GM12878 (cell line): ENCODE data around the gene TSHZ1. TPM values are rescaled to one million over a fixed set of nuclear protein-coding genes. Genes with fewer than 3 reads are reported as not detected.
"Not testable (repeated sequence)": the region's sequence is repeated elsewhere in the genome, so short reads cannot be mapped to it uniquely, and the experiment has no call there.

Experiments used
- ATAC-seq: fragments of 200-7000 bp; cut with Tn5 transposase; 3 replicates; pipeline ENCODE4 v1.9.1; 2020; ENCODE audit warnings: mild to moderate bottlenecking, moderate library complexity
- BruUV-seq: library from RNA; stranded (reverse); fragments of 400-500 nt; replicated peaks from 2 replicates; lab custom pipeline; 2021; lab: Mats Ljungman, UMichigan
- CTCF ChIA-PET: fragments of 300-600 bp; sonication (Branson Sonifier 250); formaldehyde crosslinking; extraction: SDS; loops from one replicate; lab custom pipeline; 2021; ENCODE audit warnings: inconsistent platforms; lab: Yijun Ruan, JAX
- POLR2A ChIA-PET: fragments of 350-600 bp; formaldehyde crosslinking; extraction: SDS; loops from one replicate; lab custom pipeline; 2021; ENCODE audit warnings: inconsistent platforms; lab: Charles Lee
- RAD21 ChIA-PET: fragments of 300-600 bp; sonication (Branson Sonifier 250); formaldehyde crosslinking; loops from one replicate; lab custom pipeline; 2023; ENCODE audit warnings: antibody characterized with exemption; ENCODE audit not compliant: unreplicated experiment; lab: Charles Lee
- SMC1A ChIA-PET: fragments of 300-600 bp; sonication (Branson Sonifier 250); formaldehyde crosslinking; loops from one replicate; lab custom pipeline; 2023; ENCODE audit not compliant: unreplicated experiment, uncharacterized antibody; lab: Charles Lee
- DNase-seq: peaks from one replicate; pipeline ENCODE4 v3.0.0-alpha.2; 2011; ENCODE audit warnings: low read depth, low spot score
- FAIRE-seq: peaks from 3 replicates; lab custom pipeline; 2011; peaks lifted over from hg19 to GRCh38; lab: Jason Lieb, UNC
- H2AFZ ChIP-seq: 2 replicates; pipeline ENCODE4 v1.6.0; 2011; ENCODE audit warnings: low read depth, low read length, control low read depth; ENCODE audit not compliant: control insufficient read depth
- H3K27ac ChIP-seq: 2 replicates; pipeline ENCODE4 v1.5.1; 2011; ENCODE audit warnings: control low read depth; ENCODE audit not compliant: control insufficient read depth, insufficient read depth
- H3K27me3 ChIP-seq, 2 experiments: replicated peaks in 1 of 2; 2 replicates each; pipeline versions ENCODE4 v1.6.0 to v1.6.1; 2011; ENCODE audit warnings: low read length in 1 of 2; ENCODE audit not compliant: control insufficient read depth in 2 of 2, insufficient read depth in 2 of 2
- H3K36me3 ChIP-seq, 2 experiments: 2 replicates each; pipeline ENCODE4 v1.5.1; 2011; ENCODE audit warnings: low read length in 1 of 2; ENCODE audit not compliant: control insufficient read depth in 2 of 2, insufficient read depth in 2 of 2
- H3K4me1 ChIP-seq: 2 replicates; pipeline ENCODE4 v1.6.1; 2011; ENCODE audit warnings: mild to moderate bottlenecking, low read length, moderate library complexity, mixed read lengths; ENCODE audit not compliant: control insufficient read depth, insufficient read depth
- H3K4me2 ChIP-seq: 2 replicates; pipeline ENCODE4 v1.6.0; 2011; ENCODE audit warnings: control low read depth; ENCODE audit not compliant: control insufficient read depth, insufficient read depth
- H3K4me3 ChIP-seq: fragments of 200-600 bp; sonication (generic); 2 replicates; pipeline ENCODE4 v1.5.1; 2016
- H3K79me2 ChIP-seq: 2 replicates; pipeline ENCODE4 v1.6.0; 2011; ENCODE audit warnings: low read length; ENCODE audit not compliant: control insufficient read depth, insufficient read depth
- H3K9ac ChIP-seq: 2 replicates; pipeline ENCODE4 v1.8.0; 2011; ENCODE audit warnings: low read length, control low read depth, mixed read lengths; ENCODE audit not compliant: control insufficient read depth, insufficient read depth
- H3K9me3 ChIP-seq: replicated peaks from 3 replicates; pipeline ENCODE4 v1.5.1; 2011; ENCODE audit warnings: mild to moderate bottlenecking, low read length; ENCODE audit not compliant: control insufficient read depth, insufficient read depth
- H4K20me1 ChIP-seq: 2 replicates; pipeline ENCODE4 v1.6.0; 2011; ENCODE audit not compliant: control insufficient read depth, insufficient read depth
- ASH2L ChIP-seq: fragments of 300-600, 200-600 bp; sonication (generic); IDR thresholded peaks from 2 replicates; pipeline ENCODE4 v1.6.1; 2017; ENCODE audit warnings: low read depth, mild to moderate bottlenecking, borderline replicate concordance
- ATF7 ChIP-seq: fragments of 450-650 bp; IDR thresholded peaks from 2 replicates; pipeline ENCODE4 v1.6.1; 2016; ENCODE audit warnings: low read depth, mild to moderate bottlenecking
- BCL11A ChIP-seq: IDR thresholded peaks from 2 replicates; pipeline ENCODE4 v1.6.1; 2011; ENCODE audit warnings: low read depth, low read length
- CBFB ChIP-seq: IDR thresholded peaks from 2 replicates; pipeline ENCODE4 v1.6.1; 2016; ENCODE audit warnings: antibody characterized with exemption, low read depth
- ETV6 ChIP-seq, 2 experiments: fragments of 450-650 bp in 1 of 2; IDR thresholded peaks in 1 of 2; conservative IDR thresholded peaks in 1 of 2; 2 replicates each; pipeline ENCODE4 v1.6.1; 2014; ENCODE audit warnings: antibody characterized with exemption in 1 of 2, borderline replicate concordance in 1 of 2, low read depth in 1 of 2, mild to moderate bottlenecking in 1 of 2, moderate library complexity in 1 of 2
- FOS ChIP-seq: IDR thresholded peaks from 3 replicates; pipeline ENCODE4 v1.6.1; 2011; ENCODE audit warnings: borderline replicate concordance; ENCODE audit not compliant: insufficient read length; ENCODE audit errors: extremely low read depth
- KAT2A ChIP-seq: conservative IDR thresholded peaks from 2 replicates; pipeline ENCODE4 v1.6.1; 2011; ENCODE audit warnings: low read depth, low read length; ENCODE audit not compliant: control insufficient read depth
- LARP7 ChIP-seq: fragments of 450-650 bp; IDR thresholded peaks from 2 replicates; pipeline ENCODE4 v1.6.1; 2017; ENCODE audit warnings: mild to moderate bottlenecking
- POLR2AphosphoS5 ChIP-seq: IDR thresholded peaks from 2 replicates; pipeline ENCODE4 v1.6.1; 2011; ENCODE audit warnings: mild to moderate bottlenecking, low read length, inconsistent platforms
- SIN3A ChIP-seq: IDR thresholded peaks from 2 replicates; pipeline ENCODE4 v1.6.1; 2012; ENCODE audit warnings: low read depth, low read length, improper control_type of control experiment
- SMAD5 ChIP-seq: IDR thresholded peaks from 2 replicates; pipeline ENCODE4 v1.6.1; 2016; ENCODE audit warnings: antibody characterized with exemption, low read depth
- SMARCA5 ChIP-seq: fragments of 450-650 bp; IDR thresholded peaks from 2 replicates; pipeline ENCODE4 v1.6.1; 2017; ENCODE audit warnings: mild to moderate bottlenecking
- SP1 ChIP-seq: IDR thresholded peaks from one replicate; pipeline ENCODE4 v1.6.1; 2011; ENCODE audit warnings: low read depth, low read length
- TARDBP ChIP-seq: IDR thresholded peaks from 2 replicates; pipeline ENCODE4 v1.6.1; 2016; ENCODE audit warnings: borderline replicate concordance
- ZNF24 ChIP-seq: fragments of 450-650 bp; IDR thresholded peaks from 2 replicates; pipeline ENCODE4 v1.6.1; 2017; ENCODE audit warnings: antibody characterized with exemption, mild to moderate bottlenecking
- WGBS: methylation state at CpG from one replicate; pipeline ENCODE4 v1.1.6; 2016; ENCODE audit warnings: low lambda C conversion rate; ENCODE audit not compliant: insufficient replicate concordance, insufficient coverage; ENCODE audit errors: missing lambda C conversion rate; 5-methylcytosine and 5-hydroxymethylcytosine counted together
- in situ Hi-C: fragments of 300-500 bp; cut with MboI; formaldehyde crosslinking; loops from 9 replicates; pipeline ENCODE4 v1.14.3; 2018; ENCODE audit warnings: mixed read lengths
- intact Hi-C: fragments of 100-400 bp; cut with micrococcal nuclease; formaldehyde crosslinking; loops from one replicate; pipeline ENCODE4 v1.14.2; 2022; ENCODE audit not compliant: unreplicated experiment
- polyA plus RNA-seq, 11 experiments: library from polyadenylated mRNA; depleted of rRNA in 4 of 11; unstranded in 6 of 11; stranded (reverse) in 5 of 11; fragments of >200 nt; fragmentation: Nextera tagmentation in 4 of 11; fragmentation: Illumina TruSeq in 1 of 11; extraction: Ambion mirVana in 4 of 11; extraction: Trizol in 1 of 11; gene quantifications; 1 replicate in 1 of 11; 2 replicates in 10 of 11; pipeline versions ENCODE4 v1.2.1 to v1.2.3, GENCODE V29; 2011 to 2016; ENCODE audit warnings: inconsistent platforms in 2 of 11, missing spikeins in 2 of 11, low read depth in 1 of 11
- total RNA-seq, 4 experiments: library from RNA; depleted of rRNA in 3 of 4; stranded (reverse); fragments of >200 nt in 3 of 4; fragmentation: Illumina TruSeq in 1 of 4; extraction: Trizol in 1 of 4; gene quantifications; 2 replicates each; pipeline versions ENCODE4 v1.2.1 to v1.2.3, GENCODE V29; 2013 to 2021

TSHZ1 gene
- total and polyA plus RNA-seq, 10 of the 15 experiments (the other 5 are each of a cell fraction or from before 2014, with no cell fraction given), result 2.2 to 15.2 (median 5.1) TPM

DNA sequence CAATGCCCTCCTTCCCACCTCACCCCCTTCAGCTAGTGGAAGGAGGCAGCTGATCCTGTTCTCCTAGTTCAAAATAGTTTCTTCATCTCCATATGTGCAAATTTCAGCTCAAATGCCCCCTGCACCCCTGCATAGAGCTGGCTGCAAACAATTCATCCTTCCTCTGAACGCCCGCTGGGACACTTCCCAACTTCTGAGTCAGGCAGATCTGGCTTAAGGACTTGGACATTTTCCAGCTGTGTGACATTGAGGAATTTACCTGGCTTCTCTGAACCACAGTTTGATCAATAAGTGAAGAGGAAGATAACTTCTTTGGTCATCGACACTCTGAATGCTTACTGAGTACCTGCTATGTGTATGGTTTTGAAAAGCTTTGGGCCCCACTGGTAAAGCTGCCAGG lies 25.1 kb upstream of the TSHZ1 start:
- Histone ChIP-seq H3K4me1 (no peaks in the 10 kb centered on the region), H3K27me3 (no peaks in the 10 kb centered on the region), H3K4me3 (no peak overlapping the region), H3K4me2 (no peak overlapping the region), H3K9me3 (no peaks in the 10 kb centered on the region; the same call in 2 of the 3 replicates), H3K9ac (no peak overlapping the region), H3K27ac (no peak overlapping the region), H4K20me1 (no peaks in the 10 kb centered on the region), H2AFZ (no peak overlapping the region), H3K36me3 (no peaks in the 10 kb centered on the region), H3K79me2 (no peaks in the 10 kb centered on the region)
- ChIA-PET CTCF (no interaction called here), POLR2A (no interaction called here), RAD21 (no interaction called here), SMC1A (no interaction called here)
- ATAC-seq (no peak), DNase-seq (no peak), FAIRE-seq (no peak)
- in situ Hi-C loops (no loop called here), intact Hi-C loops (no loop called here)
- no TSS peak for BruUV-seq
- TF ChIP-seq ETV6 (conservative IDR thresholded peaks at IDR 0.05 in 1 of 2, IDR thresholded peaks at IDR 0.05 in 1 of 2; ENCODE audit: borderline replicate concordance in 1 of 2, low read depth in 1 of 2) (no peak), SIN3A (no peak), TARDBP (no peak), BCL11A (no peak), SMARCA5 (no peak), ASH2L (no peak), CBFB (no peak), KAT2A (no peak), SP1 (no peak), FOS (no peak), ATF7 (no peak), LARP7 (no peak), SMAD5 (no peak), POLR2AphosphoS5 (no peak), ZNF24 (no peak)
- WGBS, result 79% methylated on average over 3 of the region's 3 CpGs

DNA sequence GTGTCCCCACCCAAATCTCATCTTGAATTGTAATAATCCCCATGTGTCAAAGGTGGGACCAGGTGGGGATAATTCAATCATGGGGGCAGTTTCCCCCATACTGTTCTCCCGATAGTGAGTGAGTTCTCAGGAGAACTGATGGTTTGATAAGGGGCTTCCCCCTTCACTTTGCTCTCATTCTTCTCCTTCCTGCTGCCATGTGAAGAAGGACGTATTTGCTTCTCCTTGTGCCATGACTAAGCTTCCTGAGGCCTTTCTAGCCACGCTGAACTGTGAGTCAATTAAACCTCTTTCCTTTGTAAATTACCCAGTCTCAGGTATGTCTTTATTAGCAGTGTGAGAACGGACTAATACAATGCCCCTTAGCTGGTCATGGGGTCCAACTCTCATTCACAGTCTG lies 22.9 kb upstream of the TSHZ1 start:
- in situ Hi-C loops, H4K20me1 ChIP-seq, H3K27me3 ChIP-seq, H2AFZ ChIP-seq, FAIRE-seq, H3K79me2 ChIP-seq, H3K4me1 ChIP-seq, BruUV-seq, RAD21 ChIA-PET, H3K36me3 ChIP-seq, H3K9ac ChIP-seq, H3K27ac ChIP-seq, CTCF ChIA-PET, H3K4me3 ChIP-seq, H3K9me3 ChIP-seq, POLR2A ChIA-PET, H3K4me2 ChIP-seq, DNase-seq, intact Hi-C loops, ATAC-seq: not testable (repeated sequence)
- SMC1A ChIA-PET, result interaction anchor here (2.8 kb wide), 1 partner anchor 11 kb away, joined by 7 read pairs; no protein-coding TSS in a partner anchor
- 41% methylated on average over 4 of the region's 4 CpGs for WGBS
